Cerebellar cortex (tissue), 1 donor: ENCODE data around the gene MAPK1.
"Not testable (repeated sequence)": the region's sequence is repeated elsewhere in the genome, so short reads cannot be mapped to it uniquely, and the experiment has no call there.

Experiments used
- DNase-seq: peaks from one replicate; pipeline ENCODE4 v3.0.0-alpha.2; 2015; ENCODE audit warnings: low spot score

Gene MAPK1

DNA sequence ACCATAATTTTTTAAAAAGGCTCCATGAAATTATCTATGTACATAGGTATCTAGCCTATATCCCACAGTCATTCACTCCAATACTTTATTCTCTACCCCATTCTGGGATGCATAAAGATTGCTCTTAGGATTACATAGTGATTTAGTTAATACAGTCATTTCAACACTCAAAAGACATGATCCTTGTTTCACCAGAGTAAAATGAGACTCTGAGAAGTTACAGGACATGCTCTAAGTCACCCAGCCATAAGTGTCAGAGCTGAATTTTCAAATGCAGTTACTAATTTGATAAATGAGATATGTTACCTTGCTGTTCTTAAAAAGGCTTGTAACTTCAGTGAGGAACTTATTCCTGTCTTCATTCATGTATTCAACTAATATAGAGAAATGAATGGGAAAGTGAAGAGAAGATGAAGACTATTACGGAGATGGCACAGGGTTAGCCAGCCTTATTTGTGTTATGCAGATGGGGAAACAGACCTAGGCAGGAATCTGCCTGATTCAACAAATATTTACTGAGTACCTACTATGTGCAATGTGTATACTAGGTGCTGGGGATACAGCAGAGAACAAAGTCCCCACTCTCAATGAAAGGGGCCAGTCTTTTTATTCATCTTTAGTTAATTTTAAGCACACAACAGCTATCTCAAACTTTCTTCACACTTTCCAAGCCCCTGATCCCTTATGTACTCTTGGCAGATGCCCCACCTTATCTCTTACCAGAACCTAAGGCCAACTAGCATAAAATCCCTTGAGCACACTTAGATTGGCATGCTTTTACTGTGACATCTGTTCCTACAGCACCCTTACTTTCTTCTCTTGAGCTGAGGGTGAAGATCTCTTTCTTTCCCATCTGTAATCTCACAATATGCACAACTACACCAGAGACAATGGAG is 21.6 kb downstream of the MAPK1 start:
- DNase-seq = no peak

DNA sequence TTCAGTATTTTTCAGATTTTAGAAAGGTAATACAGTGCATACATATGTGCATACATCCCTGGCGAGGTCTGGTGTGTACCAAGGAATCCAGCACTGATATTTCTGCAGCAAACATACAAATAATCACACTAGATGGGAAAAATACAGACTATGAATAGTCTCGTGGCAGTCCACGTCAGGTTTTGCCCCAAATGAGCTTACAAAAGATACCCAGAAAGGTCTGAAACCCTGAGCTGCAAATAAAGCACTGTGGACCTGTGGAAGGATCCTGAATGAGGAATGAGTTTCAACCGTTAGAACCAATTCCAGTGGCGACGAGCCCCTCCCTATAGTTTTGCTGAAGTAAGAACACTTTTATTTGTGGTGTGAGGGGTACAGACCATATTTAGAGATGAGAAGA is 24.5 kb downstream of the MAPK1 start:
- DNase-seq = no peak

DNA sequence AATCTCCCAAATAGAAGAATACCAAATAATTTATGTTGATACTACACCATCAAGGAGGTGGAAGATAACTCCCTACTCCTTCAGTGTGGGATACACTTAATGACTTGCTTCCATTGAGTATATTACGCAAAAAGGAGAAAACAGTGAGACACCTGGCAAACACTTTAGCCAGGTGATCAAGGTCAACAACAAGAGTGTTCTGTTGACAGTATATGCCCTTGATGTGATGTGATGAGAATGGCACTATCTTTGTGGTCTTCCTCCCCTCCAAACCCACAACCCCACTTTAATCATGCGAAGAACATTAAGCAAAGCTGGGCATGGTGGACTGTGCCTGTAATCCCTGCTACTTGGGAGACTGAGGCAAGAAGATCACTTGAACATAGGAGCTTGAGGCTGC is 26.0 kb downstream of the MAPK1 start:
- DNase-seq = no peak

DNA sequence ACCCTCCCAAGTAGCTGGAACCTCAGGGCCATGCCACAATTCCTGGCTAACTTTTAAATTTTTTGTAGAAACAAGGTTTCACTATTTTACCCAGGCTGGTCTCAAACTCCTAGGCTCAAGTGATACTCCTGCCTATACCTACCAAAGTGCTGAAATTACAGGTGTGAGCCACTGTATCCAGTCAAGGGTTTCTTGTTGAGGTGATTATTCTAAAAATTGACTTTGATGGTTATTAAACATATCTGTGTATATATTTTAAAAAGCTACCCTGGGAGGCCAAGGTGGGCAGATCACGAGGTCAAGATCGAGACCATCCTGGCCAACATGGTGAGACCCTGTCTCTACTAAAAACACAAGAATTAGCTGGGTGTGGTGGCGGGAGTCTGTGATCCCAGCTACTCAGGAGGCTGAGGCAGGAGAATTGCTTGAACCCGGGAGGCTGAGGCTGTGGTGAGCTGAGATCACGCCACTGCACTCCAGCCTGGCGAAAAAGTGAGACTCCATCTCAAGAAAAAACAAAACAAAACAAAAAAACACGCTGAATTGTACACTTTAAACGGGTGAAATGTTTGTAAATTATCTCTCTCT is 27.1 kb downstream of the MAPK1 start:
- DNase-seq = no peak

DNA sequence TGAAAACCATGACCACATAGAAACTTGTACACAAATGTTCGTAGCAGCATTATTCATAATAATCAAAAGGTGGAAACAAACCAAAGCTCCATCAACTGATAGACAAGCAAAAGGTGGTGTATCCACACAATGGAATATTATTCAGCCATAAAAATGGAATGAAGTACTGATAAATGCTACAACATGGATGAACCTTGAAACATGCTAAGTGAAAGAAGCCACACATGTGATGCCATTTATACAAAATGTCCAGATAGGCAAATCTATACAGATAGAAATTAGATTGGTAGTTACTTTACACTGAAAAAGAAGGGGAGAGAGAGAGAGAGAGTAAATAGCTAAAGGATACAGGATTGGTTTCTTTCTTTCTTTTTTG is 27.7 kb downstream of the MAPK1 start:
- DNase-seq = no peak

DNA sequence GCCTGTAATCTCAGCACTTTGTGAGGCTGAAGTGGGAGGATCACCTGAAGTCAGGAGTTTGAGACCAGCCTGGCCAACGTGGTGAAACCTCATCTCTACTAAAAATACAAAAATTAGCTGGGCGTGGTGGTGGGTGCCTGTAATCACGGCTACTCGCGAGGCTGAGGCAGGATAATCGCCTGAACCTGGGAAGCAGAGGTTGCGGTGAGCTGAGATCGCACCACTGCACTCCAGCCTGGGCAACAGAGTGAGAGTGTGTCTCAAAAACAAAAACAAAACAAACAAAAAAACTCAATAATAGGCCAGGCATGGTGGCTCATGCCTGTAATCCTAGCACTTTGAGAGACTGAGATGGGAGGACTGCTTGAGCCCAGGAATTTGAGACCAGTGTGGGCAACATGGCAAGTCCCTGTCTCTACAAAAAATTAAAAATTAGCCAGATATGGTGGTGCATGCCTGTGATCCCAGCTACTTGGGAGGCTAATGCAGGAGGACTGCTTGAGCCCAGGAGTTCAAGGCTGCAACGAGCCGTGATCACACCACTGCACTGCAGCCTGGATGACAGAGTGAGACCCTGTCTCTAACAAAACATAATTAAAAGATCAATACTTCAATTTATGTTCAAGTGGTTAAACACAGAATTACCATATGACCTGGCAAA is 28.2 kb downstream of the MAPK1 start:
- not testable (repeated sequence) for DNase-seq

DNA sequence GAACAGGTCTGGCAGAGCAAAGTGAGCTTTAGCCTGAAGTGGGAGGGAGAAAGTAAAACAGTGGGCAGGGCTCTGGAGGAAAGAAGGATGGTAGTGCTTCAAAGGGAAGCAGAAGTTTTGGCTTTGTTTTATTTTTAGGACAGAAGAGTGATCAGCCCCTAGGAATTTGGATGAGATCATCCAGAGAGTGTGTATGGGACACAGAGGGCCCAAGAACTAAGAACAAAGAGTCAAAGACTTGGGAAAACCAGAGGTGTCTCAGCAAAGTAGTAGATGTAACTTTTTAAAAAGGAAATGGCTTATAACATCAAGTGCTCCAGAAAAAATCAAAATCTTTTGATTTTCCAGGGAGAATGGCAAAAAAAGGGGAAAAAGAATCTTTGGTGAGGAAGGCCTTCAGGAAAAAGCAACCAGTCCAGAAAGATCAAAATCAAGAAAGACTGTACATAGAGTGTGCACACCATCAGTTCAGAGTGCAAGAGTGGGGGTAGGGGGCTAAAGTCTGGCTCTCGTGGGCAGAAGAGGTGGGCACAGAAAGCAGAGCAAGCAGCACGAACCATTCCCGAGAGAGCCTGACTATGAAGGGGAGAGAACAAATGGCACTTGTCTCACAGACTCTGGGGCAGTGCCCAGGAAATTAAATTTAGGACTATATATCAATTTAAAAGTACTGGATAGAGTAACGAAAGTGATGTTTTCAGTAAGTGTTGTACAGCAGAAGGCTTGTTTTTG is 30.0 kb downstream of the MAPK1 start:
- DNase-seq = no peak

DNA sequence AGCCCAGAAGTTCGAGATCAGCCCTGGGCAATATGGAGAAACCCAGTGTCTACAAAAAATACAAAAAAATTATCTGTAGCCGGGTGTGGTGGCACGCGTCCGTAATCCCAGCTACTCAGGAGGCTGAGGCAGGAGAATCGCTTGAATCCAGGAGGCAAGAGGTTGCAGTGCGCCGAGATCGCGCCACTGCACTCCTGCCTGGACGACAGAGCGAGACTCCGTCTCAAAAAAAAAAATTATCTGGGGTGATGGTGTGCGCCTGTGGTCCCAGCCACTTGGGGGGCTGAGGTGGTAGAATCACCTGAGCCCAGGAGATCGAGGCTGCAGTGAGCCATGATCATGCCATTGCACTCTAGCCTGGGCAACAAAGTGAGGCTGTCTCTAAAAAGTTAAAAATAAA is 31.0 kb downstream of the MAPK1 start:
- not testable (repeated sequence) for DNase-seq

DNA sequence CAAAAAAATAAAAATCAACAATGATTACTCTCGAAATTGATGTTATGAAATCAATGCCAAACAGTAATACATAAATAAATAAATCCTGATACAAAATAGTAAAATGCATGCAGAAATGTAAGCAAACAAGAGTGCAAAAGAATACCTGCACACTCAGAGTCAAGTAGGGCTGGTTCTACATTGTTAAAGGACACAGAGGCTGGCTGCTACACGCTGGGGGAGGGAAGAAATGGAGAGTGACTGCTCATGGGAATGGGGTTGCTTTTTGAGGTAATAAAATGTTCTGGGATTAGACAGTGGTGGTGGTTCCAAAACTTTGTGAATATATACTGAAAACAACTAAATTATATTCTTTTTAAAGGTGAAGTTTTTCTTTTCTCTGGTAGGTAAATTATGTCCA is 32.1 kb downstream of the MAPK1 start:
- DNase-seq = no peak

DNA sequence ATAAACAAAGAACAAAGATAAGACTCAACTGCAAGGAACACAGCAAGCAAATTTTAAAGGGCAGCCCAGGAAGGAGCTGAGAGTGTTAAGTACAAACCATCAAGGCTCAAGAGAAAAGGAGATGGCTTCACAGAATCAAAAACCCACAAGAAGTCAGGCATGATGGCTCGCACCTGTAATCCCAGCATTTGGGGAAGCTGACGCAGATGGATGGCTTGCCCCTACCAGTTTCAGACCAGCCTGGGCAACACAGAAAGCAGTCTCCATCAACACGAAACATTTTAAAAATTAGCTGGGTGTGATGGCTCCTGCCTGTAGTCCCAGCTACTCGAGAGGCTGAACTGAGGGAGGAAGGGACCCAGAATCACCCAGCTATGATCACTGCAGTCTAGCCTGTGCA is 32.6 kb downstream of the MAPK1 start:
- DNase-seq = no peak

DNA sequence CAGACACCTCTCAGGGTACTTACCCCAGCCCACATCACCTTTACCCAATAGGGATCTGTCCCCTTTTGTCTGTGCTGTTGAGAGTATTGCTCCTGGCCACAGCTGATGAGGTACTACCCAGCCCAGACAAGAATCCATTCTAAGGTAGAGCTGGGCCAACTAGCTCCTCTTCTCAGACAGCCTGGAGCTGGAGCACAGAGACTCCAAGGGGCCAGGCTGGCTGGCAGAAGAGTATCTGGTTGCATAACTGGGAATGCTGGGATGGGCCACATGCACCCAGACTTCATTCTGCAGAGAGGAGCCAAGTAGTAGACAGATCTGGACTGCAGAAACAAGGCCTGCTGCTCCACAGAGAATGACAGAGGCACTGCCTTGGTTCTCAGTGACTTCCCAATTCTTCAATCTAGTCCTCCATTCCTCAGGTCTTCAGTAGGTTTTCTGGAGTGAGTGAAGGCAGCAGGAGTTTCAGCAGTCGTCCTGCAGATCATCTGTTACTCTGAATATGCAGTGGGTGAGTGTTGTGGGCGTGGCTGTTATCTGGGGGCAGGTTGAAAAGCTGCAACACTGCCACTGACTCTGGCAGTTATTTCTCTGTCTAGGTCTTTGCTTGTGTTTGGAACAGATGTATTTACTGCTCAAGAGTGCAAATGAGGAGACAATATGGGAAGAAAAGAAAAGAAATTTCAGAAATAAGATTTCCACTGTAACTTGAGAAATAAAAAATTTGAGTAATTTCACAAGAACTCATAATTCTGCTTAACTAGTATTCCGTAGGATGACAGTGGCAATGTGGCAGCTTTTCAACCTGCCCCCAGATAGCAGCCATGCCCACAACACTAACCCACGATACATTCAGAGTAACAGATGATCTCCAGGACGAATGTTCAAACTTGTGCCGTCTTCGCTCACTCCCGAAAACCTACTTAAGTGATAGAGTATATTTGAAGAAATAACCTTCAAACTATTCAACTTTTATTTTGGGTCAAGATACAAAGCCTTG is 34.9 kb downstream of the MAPK1 start:
- peak; percentile 61 for DNase-seq

DNA sequence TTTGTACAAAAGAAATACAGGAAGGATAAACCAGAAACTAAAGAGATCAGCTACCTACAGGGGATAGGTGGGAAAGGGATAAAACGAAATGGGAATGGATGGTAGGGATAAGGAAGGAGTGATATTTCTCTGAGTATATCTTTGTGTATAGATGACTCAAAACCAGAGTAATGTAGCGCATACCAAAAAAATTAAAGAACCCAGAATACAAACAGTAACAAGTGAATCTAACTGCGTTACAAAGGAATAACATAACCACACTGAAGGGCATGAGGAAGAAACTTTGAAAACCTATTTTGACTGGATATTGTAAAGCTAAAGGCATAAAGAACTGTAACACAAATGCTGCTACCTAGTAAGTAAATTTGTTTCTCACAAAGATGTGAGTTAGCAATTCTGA is 37.9 kb downstream of the MAPK1 start:
- DNase-seq = no peak

DNA sequence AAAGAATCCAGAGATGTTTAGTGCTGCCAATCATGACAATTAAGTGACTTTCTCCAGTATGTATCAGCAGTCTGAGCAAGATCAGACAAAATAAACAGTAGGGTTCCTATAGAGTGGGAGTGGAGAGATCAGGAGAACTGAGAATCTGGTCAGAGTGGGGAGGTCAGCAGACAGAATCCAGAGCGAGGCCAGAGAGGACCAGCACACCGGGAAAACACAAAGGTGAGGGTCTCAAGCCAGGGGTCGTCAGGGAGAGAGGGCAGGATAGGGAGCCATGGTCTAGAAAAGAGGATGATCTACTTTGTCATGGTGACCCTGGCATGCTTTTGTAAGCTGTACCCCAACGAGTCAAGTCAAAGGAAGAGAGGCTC is 39.2 kb downstream of the MAPK1 start:
- no peak for DNase-seq

DNA sequence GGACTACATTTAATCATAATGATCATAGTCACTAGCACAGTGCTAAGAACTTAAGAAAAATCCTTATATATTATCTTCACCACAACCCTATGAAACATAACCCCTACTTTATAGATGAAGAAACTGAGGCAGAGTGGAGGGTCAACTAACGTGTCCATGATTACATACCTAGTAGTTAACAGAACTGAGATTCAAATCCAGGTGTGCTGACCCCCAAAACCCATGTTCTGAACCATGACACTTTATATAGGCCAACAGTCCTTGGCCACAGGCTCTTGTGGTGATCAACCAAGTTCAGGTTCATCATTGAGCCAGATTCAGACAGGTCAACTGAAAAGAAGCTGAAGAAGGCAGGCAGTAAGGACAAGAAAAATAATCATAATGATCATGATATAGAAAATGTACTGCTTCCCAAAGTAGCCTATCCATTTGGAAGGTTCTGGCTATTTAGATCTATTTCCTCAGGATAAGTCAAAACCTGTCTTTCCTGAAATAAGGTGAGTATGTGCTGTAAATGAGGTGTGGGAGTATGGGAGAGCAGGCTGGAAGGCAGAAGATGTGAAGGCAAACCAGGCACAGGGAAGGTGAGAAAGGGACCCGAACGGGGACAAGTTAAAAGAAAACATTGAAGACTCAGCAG is 39.7 kb downstream of the MAPK1 start:
- DNase-seq = no peak

DNA sequence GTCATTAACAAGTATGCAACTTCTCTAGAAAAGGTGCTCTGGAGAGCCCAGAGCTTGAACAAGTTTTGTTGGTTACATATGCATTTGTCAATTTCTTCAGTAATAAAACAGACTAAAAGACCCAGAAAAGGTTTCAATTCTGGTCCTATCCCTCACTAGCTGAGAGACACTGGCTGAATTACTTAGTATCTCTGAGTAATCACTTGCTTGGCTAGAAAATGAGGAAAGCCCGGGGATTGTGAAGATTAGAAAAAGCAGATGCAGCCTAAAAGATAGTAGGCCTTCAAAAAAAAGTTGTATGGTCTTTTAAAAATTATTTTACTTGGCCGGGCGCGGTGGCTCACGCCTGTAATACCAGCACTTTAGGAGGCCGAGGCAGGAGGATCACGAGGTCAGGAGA is 41.2 kb downstream of the MAPK1 start:
- DNase-seq = no peak

DNA sequence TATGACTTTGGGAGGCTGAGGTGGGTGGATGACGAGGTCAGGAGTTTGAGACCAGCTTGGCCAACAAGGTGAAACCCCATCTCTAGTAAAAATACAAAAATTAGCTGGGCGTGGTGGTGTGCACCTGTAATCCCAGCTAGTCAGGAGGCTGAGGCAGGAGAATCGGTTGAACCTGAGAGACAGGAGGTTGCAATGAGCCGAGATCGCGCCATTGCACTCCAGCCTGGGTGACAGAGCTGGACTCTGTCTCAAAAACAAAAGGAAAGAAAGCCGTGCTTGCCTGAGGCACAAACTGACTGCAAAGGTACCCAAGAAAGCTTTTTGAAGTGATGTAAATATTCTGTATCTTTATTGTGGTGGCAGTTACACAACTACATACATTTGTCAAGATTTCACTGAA is 42.5 kb downstream of the MAPK1 start:
- not testable (repeated sequence) for DNase-seq

DNA sequence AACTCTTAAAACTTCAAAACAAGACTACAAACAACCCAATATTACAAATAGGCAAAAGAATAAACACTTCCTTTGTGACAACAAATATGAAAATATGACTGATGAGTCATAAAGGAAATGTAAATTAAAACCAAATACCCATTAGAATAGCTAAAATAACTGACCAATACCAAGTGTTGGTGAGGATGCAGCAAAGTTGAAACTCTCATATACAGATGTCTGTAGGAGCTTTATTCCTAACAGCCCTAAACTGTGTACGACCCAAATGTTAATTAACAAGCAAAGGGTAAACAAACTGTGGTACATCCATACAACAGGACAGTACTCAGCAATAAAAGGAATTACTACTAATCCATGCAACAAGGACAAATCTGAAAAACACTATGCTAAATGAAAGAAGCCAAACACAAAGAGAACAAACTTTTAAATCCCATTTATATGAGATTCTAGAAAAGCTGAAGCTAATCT is 43.0 kb downstream of the MAPK1 start:
- DNase-seq = no peak

DNA sequence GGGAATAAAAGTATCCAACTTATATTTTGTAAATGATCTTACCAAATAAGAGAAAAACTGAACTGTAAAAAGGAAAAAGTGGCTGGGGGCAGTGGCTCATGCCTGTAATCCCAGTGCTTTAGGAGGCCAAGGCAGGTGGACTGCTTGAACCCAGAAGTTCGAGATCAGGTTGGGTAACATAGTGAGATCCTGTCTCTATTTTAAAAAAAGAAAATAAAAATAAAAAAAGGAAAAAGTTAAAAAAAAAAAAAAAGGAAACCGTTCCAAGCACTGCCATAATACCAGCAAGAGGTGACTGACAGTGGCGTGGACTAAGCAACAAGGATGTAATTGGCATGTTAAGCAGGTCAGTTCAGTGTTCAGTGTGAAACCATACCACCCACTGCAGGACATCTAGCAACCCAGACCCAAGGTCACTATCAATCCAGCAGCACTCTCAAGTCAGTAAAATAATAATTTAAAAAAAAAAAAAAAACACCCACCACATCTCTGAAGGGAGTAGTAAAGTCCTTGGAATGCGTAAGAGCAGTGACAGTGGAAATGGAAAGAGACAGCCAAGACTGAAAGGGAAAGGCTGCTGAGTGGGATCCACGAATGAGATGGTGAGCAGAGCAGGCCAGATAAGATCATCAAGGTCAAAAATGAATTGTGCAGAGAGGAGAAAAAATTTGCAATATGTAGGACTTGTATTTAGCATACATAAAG is 43.6 kb downstream of the MAPK1 start:
- DNase-seq = no peak

DNA sequence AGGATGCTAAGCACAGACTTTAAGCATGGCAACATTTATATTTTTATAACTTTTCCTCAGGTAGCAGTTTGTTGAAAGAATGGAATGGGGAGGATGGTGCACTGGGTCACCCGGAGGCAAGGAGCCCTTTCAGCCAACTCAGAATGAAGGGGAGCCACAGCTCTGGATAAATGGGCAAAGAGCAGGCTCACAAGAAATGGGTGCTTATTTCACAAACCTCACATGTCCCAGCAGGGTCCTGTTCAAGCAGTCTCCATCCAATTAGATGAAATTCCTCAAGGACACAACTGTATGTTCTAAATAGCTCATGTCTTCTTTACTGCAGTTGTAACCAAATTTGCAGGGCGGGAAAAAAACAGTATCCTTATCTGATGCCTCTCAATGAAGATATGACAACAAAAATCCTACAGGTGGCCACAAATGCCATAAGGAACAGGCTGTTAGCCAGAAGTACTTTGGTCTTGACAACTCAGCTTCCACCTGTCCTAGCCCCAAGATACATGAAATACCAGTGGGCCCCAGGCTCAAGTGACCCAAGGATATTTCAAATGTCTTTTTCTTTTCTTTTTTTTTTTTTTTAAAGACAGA is 48.2 kb downstream of the MAPK1 start:
- DNase-seq = no peak
